Stomach (tissue), 4 donors: ENCODE results near the gene MMP21.

Experiments used
- POLR2A ChIP-seq, 4 donors: fragments of 450-650 bp; IDR thresholded peaks; one replicate each; pipeline ENCODE4 v1.6.1; 2016; ENCODE audit warnings: antibody characterized with exemption in 4 of 4, control low read depth in 2 of 4, mild to moderate bottlenecking in 1 of 4, moderate library complexity in 1 of 4
- TF ChIP-seq, protein P1 (sequence below), 7 experiments: fragments of 450-650 bp in 4 of 7; fragments of 200-600 bp in 3 of 7; sonication (generic) in 3 of 7; IDR thresholded peaks; one replicate each; pipeline ENCODE4 v1.5.1; 2016 to 2019; ENCODE audit warnings: antibody characterized with exemption in 7 of 7, control low read depth in 2 of 7, mild to moderate bottlenecking in 1 of 7

- no peak for TF ChIP-seq POLR2A (IDR thresholded peaks at IDR 0.05)
- TF ChIP-seq, protein P1, sequence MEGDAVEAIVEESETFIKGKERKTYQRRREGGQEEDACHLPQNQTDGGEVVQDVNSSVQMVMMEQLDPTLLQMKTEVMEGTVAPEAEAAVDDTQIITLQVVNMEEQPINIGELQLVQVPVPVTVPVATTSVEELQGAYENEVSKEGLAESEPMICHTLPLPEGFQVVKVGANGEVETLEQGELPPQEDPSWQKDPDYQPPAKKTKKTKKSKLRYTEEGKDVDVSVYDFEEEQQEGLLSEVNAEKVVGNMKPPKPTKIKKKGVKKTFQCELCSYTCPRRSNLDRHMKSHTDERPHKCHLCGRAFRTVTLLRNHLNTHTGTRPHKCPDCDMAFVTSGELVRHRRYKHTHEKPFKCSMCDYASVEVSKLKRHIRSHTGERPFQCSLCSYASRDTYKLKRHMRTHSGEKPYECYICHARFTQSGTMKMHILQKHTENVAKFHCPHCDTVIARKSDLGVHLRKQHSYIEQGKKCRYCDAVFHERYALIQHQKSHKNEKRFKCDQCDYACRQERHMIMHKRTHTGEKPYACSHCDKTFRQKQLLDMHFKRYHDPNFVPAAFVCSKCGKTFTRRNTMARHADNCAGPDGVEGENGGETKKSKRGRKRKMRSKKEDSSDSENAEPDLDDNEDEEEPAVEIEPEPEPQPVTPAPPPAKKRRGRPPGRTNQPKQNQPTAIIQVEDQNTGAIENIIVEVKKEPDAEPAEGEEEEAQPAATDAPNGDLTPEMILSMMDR (IDR thresholded peaks at IDR 0.05), result no peak
Observed at GRCh38 chr10:125744909-125745308, 30.7 kb downstream of the MMP21 start.
